GM18526 (cell line): ENCODE data around the gene PPARGC1A.

Source experiments
- POLR2A ChIP-seq: IDR thresholded peaks from 3 replicates; pipeline ENCODE4 v1.6.1; 2011; ENCODE audit not compliant: insufficient read length; ENCODE audit errors: extremely low read depth

The PPARGC1A gene

GRCh38 chr4:23889814-23890341 is at the start of gene PPARGC1A:
PPARGC1A (minus strand) TSS chr4:23890047; CDS start chr4:23889957, 90 bp downstream.
- TF ChIP-seq POLR2A: no peak

GRCh38 chr4:23938796-23939195 is 48.9 kb upstream of the PPARGC1A start:
- TF ChIP-seq POLR2A: no peak

GRCh38 chr4:23937173-23937572 is 47.3 kb upstream of the PPARGC1A start:
- TF ChIP-seq POLR2A: no peak

- no peak for TF ChIP-seq POLR2A
Observed at GRCh38 chr4:23934915-23935314, 45.1 kb upstream of the PPARGC1A start.

- no peak for TF ChIP-seq POLR2A
Observed at GRCh38 chr4:23934223-23934622, 44.4 kb upstream of the PPARGC1A start.

GRCh38 chr4:23932901-23933308 is 43.1 kb upstream of the PPARGC1A start:
- no peak for TF ChIP-seq POLR2A

GRCh38 chr4:23932186-23932585 is 42.3 kb upstream of the PPARGC1A start:
- TF ChIP-seq POLR2A: no peak

- TF ChIP-seq POLR2A: no peak
Observed at GRCh38 chr4:23931489-23931830, 41.6 kb upstream of the PPARGC1A start.

- no peak for TF ChIP-seq POLR2A
Observed at GRCh38 chr4:23930750-23931488, 41.1 kb upstream of the PPARGC1A start.

- no peak for TF ChIP-seq POLR2A
Observed at GRCh38 chr4:23929248-23929647, 39.4 kb upstream of the PPARGC1A start.

GRCh38 chr4:23924556-23924955 is 34.7 kb upstream of the PPARGC1A start:
- no peak for TF ChIP-seq POLR2A

- TF ChIP-seq POLR2A: no peak
Observed at GRCh38 chr4:23923840-23924239, 34.0 kb upstream of the PPARGC1A start.

GRCh38 chr4:23923141-23923540 is 33.3 kb upstream of the PPARGC1A start:
- TF ChIP-seq POLR2A: no peak

- no peak for TF ChIP-seq POLR2A
Observed at GRCh38 chr4:23922541-23923111, 32.8 kb upstream of the PPARGC1A start.

- TF ChIP-seq POLR2A: no peak
Observed at GRCh38 chr4:23922013-23922412, 32.2 kb upstream of the PPARGC1A start.

- TF ChIP-seq POLR2A: no peak
Observed at GRCh38 chr4:23921447-23921845, 31.6 kb upstream of the PPARGC1A start.
